Iris pigment epithelial cell (primary cell): ENCODE measurements around the gene MARK1.

Experiments
- DNase-seq: peaks from one replicate; pipeline ENCODE4 v3.0.0-alpha.2; 2011; ENCODE audit warnings: low read depth

Gene MARK1

DNA sequence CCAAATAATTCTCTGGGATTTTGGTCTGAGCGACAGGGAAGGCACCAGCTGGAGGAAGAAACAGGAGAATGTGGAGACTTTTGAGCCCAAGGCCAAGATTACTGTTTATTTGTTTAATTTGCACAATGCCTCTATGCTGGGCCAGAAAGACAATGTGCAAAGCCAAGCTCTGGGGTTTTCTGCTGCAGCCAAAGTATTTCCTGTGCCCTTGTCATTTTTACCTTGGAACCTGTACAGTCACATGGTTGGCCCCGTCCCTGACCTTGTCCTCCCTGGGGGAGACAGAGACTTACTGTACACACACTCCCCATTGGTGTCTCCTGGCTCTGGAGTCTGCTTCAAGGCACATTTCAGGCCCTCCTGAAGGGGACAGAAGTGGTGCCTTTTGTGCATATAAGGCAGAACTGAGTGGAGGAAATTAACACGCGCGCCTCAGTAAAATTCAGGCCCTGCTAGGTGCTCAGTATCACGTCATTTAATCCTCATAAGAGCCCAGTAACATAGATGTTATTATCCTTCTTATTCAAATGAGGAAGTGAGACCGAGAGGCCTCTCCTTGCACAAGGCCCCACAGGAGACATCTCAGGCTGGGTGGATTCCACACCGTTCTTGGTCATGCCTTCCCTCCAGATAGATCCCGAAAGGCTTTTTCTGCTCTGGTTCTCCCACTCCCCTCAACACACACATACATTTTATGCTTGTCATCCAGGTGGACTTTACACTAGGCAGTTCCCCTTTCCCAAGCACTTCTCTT lies 183.3 kb downstream of the MARK1 start:
- no peak for DNase-seq
